Measurements from ENCODE around the gene IFT52.
A peak's percentile ranks its signal among the peaks of the same experiment; 100 is the strongest.

IFT52 gene

GRCh38 chr20:43681991-43682410, 91.3 kb downstream of the IFT52 start:
- no peak for DNase-seq (ENCODE audit: low read depth)
- no peak for TF ChIP-seq CTCF (IDR thresholded peaks at IDR 0.05; ENCODE audit: control insufficient read depth, insufficient read depth, low read depth, low read length, missing control alignments)
- H3K4me3 ChIP-seq (ENCODE audit: control insufficient read depth, low read depth, low read length) = no peak overlapping the region

GRCh38 chr20:43682446-43682845, 91.7 kb downstream of the IFT52 start:
- no peak overlapping the region for H3K4me3 ChIP-seq (ENCODE audit: control insufficient read depth, low read depth, low read length)
- TF ChIP-seq CTCF (IDR thresholded peaks at IDR 0.05; ENCODE audit: control insufficient read depth, insufficient read depth, low read depth, low read length, missing control alignments) = no peak
- DNase-seq (ENCODE audit: low read depth) = no peak

- no peak for DNase-seq (ENCODE audit: low read depth)
- no peak overlapping the region for H3K4me3 ChIP-seq (ENCODE audit: control insufficient read depth, low read depth, low read length)
- no peak for TF ChIP-seq CTCF (IDR thresholded peaks at IDR 0.05; ENCODE audit: control insufficient read depth, insufficient read depth, low read depth, low read length, missing control alignments)
These were observed 96.1 kb downstream of the IFT52 start for GRCh38 chr20:43686820-43687219.

GRCh38 chr20:43689165-43689564, 98.4 kb downstream of the IFT52 start:
- no peak for DNase-seq (ENCODE audit: low read depth)
- no peak overlapping the region for H3K4me3 ChIP-seq (ENCODE audit: control insufficient read depth, low read depth, low read length)
- TF ChIP-seq CTCF (IDR thresholded peaks at IDR 0.05; ENCODE audit: control insufficient read depth, insufficient read depth, low read depth, low read length, missing control alignments) = no peak

- no peak for DNase-seq (ENCODE audit: low read depth)
- TF ChIP-seq CTCF (IDR thresholded peaks at IDR 0.05; ENCODE audit: control insufficient read depth, insufficient read depth, low read depth, low read length, missing control alignments) = no peak
- H3K4me3 ChIP-seq (ENCODE audit: control insufficient read depth, low read depth, low read length) = no peak overlapping the region
These were observed 100.3 kb downstream of the IFT52 start for GRCh38 chr20:43690943-43691598.

GRCh38 chr20:43691928-43692524, 101.3 kb downstream of the IFT52 start:
- DNase-seq (ENCODE audit: low read depth) = peak; percentile 13
- peak; percentile 80 for TF ChIP-seq CTCF (IDR thresholded peaks at IDR 0.05; ENCODE audit: control insufficient read depth, insufficient read depth, low read depth, low read length, missing control alignments)
- no peak overlapping the region for H3K4me3 ChIP-seq (ENCODE audit: control insufficient read depth, low read depth, low read length)

All from AG09309 (cell line).